Stimulated activated CD8-positive, alpha-beta memory T cell treated with anti-CD3 and anti-CD28 coated beads, Interleukin-15, amount 100 ng/mL, for 24 hours (primary cell): ENCODE results near the gene DENND4C.
"Not testable (repeated sequence)": the region's sequence is repeated elsewhere in the genome, so short reads cannot be mapped to it uniquely, and the experiment has no call there.

Experiments
- DNase-seq: peaks from one replicate; pipeline ENCODE4 v3.0.0-alpha.2; 2020; ENCODE audit warnings: low read depth

Gene DENND4C

DNA sequence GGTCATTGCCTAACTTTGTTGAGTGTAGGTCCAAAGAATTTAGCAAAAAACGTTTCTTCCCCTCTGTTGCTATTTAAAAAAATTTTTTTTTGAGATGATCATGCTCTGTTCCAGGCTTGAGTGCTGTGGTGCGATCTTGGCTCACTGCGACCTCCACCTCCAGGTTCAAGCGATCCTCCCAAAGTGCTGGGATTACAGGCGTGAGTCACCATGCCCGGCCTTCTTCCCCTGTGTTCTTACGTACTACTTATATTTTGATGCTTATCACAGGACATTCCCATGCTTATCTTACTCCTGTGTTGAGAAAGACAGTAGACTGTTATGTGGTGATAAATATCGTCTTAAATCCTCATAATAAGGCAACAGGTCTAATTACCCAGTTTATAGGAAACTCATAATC is 180.8 kb downstream of the DENND4C start:
- no peak for DNase-seq

GRCh38 chr9:19413456-19413855 is 183.0 kb downstream of the DENND4C start:
- not testable (repeated sequence) for DNase-seq

GRCh38 chr9:19416143-19416542 is 185.7 kb downstream of the DENND4C start:
- DNase-seq = no peak

GRCh38 chr9:19420877-19421276 is 190.4 kb downstream of the DENND4C start:
- no peak for DNase-seq
